GM18867 (cell line): ENCODE results near the gene DNMT3A.

Experiments used
- ATAC-seq: cut with Tn5 transposase; IDR thresholded peaks from one replicate; pipeline ENCODE4 v1.9.1; 2021; ENCODE audit warnings: mild to moderate bottlenecking, moderate library complexity; ENCODE audit not compliant: unreplicated experiment

DNMT3A gene

DNA sequence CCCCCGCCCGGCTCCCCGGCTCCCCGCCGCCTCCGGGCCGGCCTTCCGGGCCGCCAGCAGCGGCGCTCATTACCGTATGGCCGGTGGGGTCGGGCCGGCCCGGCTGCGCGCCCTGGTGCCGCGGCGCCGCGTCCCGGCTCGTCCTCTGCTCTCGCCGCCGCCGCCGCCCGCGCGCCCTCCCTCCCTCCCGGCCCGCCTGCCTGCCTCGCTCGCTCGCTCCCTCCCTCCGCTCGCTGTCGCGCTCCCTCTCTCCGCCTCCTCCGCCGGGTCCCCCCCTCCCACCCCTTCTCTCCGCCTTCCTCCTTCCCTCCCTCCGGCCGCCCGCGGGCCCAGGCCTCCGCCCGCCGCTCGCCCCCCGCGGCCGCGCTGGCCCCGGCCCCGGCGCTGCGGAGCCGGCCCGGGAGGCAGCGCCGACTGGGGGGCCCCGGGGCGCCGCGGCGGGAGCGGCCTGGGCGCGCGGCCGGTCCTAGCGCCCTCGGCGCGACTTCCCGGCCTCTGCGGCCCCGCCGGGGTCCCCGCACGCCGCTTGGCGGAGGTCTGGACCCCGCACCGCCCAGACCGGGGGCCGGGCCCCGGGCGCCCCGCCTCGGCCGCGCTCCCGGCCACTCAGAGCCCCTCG lies at the start of gene DNMT3A:
Gene DNMT3A (minus strand): TSS at position 173 of the 619 bp plus-strand sequence. CDS start 27,941 bp downstream, outside the sequence.
- ATAC-seq, result peak; percentile 31

DNA sequence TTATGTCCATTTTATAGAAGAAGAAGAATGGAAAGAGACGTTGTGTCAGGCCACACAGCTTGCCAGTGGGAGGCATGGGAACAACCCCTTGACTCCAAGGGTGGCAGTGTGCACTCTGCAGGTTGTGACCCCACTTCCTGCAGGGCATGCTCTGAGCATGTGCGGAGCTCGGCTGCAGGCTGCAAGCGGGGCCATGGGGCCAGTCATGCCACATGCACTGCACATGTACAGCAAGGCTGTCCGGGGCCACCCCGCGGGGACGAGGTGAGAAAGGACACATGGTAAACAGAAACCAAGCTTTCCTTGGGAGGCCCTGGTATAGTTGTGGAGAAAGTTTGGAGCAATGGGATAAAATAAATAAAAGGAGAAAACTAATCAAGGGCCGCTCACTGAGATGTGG lies 47.4 kb upstream of the DNMT3A start:
- no peak for ATAC-seq

DNA sequence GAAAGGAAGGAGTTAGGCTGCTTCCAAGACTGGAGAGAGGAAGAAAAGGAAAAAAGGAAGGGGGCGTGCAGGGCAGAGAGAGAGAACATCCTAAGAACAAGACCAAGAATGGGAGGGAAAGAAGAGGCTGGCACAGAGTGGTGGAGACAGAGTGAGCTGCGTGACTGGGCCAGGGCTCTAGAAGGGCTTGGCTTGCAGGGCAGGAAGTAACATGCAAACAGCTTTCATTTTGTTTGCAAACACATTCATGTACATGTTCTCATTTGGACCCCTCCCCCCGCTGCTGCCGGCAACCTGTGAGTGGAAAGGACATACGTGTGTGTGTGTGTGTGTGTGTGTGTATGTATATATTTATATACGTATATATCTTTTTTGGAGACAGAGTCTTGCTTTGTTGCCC lies 46.8 kb upstream of the DNMT3A start:
- ATAC-seq, result peak; percentile 63

DNA sequence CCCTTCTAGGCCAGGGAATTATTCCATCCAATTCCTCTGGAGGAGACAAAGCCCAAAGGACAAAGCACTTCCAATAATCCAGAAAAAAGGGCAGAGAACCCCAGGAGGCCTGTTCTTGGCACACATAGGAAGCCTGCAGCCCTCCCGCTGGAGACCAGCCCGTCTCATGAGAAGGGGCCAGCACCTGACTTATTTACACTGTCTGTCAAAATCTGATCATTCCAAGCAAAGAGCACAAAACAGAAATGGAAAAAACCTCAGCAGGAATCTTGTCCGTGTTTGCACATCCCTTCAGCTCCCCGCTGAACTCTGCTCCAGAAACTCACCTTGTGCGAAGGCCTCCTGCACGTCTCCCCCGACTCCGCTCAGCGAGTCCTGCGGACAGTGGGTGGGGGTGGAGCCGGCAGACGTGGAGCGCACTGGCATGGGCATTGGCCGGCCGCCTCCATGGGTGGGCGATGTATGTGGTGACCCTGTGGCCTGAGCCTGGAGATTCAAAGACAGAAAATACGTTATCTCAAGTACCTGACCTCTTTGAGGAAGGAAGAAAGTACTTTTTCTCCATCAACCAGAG lies 46.2 kb upstream of the DNMT3A start:
- ATAC-seq, result no peak

DNA sequence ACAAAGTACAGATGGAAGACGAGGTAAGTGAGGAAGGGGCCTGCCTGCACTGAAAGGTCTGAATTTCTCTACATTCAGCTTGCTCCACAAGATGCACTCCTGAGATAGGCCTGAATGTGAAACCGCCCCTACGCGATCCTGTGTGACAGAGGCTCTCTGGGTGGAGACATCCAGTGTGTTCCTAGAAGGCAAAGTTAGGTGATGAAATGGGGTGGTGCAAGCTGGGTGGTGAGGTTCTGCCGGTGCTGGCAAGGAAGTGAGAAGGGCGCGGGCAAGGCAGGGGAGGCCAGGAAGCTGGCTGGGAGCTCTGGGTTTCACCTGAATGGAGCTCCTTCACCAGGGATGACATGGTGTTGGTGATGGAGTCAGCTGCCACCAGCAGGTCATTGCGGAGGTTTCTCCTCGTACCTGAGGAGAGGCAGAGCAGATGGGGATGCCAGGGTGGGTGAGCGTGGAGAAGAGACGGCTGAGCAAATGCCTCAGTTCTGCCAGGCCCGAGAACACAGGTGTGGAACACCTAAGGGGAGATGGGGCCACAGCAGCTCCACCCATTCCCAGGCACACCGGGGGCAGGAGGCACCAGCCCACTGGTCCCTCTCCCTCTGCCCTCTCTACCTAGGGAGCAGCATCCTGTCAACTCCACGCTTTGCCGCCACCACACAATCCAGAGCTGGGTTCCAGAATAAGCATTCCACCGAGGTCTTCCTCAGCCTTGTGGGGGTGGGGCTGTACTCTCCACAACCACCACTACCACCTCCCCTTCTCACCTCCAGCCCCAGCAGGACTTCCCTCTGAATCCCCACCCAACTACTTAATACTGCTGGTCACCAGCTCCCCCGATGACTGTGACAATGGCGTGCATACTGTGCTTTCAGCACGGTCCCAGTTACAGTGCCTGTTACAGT lies 45.5 kb upstream of the DNMT3A start:
- ATAC-seq, result no peak

DNA sequence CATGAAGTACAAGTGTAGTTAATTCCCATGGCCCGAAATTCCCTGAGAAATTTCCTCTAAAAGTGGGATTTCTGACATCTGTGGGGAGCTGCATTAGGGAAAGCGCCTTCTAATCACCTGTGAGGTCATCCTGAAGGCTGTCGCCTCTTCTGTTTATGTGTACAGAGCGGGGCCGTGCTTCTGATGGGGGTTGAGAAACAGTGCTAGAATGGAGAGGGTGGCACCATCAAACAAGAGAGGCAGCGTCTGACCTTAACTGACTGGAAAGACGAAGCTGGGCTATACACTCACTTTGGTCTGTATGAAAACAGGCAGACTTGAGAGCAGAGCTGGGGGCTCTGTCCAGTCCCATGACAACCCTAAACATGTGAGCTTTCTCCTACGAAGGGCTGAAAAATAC lies 44.2 kb upstream of the DNMT3A start:
- ATAC-seq, result no peak

DNA sequence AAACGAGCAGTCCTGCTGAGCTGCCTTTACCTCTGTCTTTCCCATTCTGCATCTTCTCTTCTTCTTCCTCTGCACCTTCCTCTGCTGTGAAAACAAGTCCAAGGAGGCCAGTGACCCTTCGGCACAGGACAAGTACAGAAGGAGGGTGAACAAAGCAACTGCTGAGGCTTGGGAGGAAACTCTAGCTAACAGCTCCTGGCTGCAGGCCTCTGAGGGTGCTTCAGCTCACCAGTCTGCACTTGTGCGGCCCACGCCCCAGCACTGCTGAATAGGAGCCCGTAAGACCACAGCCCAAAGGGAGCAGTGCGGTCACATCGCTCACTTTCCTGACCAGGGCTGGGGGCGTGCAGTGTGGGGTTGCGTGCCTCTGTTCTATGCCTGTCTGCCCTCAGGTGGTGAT lies 42.1 kb upstream of the DNMT3A start:
- no peak for ATAC-seq

DNA sequence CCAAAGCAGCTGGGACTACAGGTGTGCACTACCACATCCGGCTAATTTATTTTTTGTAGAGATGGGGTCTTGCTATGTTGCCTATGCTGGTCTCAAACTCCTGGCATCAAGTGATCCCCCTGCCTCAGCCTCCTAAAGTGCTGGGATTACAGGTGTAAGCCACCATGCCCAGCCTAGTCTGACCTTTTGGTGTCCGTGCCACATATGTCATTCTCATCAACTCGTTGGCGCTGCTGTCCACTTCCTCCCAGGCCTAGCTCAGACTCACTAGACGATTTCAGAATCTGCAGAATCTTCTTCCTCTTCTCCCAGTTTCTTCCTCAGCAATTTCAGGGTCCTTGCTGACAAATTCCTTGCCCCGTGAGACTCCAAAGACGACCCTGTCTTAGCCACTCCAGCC lies 39.8 kb upstream of the DNMT3A start:
- ATAC-seq, result no peak

DNA sequence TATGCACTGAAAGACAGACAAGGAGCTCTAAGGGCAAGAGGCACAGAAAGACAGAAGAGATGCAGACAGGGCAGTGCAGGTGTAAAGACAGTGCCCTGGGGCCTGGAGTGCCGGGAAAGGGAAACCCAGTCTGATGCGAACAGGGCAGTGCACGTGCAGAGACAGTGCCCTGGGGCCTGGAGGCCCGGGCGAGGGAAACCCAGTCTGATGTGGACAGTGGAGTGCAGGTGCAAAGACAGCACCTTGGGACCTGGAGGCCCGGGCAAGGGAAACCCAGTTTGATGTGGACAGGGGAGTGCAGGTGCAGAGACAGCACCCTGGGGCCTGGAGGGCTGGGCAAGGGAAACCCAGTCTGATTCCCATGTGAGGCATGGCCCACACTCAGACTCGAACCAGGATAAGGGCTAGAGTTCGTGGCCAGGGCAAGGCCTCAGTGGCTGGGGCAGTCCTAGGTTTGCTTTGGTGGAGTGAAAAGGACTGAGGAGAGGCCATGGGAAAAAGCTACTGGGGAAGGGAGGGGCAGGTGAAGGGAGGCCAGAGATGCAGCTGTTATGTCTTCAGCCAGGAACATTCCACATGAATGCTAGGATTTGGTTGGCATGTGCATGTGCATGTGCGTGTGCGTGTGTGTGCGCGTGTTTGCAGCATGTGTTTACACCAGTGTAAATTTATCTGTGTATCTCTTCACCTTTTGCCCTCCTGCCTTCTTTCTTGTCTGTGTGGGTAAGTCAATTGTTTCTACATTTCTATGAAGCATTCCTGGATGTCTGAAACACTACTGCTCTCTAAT lies 39.1 kb upstream of the DNMT3A start:
- no peak for ATAC-seq

DNA sequence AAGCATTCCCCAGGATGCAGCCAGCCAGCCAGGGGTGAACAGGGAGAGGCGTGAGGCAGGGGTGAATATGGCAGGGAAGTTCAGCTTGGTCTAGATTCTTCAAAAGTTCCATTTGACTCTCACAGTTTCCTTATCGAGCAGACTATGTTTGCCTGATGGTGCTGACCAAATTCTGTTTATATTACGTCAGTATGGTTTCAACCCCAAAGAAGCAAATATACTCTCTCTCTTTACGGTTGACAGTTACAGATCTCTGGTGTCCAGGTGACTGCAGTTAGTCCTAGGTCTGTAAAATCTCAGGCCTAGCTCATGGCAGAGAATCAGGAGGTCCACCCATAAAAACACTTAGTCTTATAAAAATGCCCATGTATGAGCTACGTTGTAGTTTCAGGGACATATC lies 38.3 kb upstream of the DNMT3A start:
- ATAC-seq, result no peak

DNA sequence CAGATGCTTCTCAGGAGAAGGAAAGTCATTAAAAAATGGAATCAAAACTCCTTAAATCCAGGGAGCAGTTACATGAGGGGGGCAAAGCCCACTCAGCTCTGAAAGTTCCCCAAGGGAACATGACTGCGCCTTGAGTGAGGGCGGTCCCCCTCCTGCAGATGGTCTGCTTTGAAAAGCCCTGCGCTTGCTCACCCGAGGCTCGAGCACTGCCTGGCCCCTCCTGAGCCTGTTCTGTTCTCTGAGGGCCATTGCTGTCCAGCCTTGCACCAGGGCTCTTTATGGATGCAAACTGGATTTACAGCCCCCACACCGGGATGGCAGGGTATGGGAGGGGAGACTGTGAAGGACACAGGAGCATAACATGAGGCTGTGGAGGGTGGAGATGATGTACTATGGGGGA lies 37.8 kb upstream of the DNMT3A start:
- no peak for ATAC-seq

DNA sequence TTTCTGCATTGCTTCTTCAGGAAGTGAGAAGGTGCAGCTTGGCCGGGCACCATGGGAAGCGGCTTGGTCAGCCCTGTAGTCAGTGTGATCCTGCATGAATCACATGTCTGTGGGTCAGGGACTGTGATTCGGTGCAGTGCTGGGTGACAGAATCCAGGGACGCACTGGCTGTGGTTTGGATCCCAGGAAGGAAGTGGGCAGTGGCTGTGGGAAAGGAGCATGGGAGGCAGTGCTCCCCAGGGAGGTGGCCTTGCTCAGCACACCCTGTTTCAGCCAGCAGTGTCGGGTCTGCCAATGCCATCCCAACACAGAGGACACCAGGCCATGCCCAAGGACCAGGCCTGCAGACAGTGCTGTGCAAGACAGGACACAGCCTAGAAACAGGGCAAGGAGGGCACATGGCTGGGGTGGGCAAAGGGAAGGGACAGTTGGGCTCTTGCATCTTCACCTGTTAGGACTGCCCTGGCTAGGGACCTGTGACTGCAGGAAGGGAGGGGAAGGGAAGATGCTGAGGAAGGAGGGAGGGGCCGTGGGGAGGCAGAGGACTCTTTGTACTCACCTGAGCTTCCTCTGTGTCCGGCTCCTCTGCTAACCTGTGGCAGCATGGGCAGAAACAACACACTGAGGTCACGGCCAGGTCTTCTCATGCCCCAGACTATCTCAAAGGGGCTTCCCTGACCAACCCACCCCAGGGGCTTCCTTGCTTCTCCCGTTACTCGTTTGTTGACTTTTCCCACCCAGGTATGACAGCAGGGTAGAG lies 37.2 kb upstream of the DNMT3A start:
- no peak for ATAC-seq

DNA sequence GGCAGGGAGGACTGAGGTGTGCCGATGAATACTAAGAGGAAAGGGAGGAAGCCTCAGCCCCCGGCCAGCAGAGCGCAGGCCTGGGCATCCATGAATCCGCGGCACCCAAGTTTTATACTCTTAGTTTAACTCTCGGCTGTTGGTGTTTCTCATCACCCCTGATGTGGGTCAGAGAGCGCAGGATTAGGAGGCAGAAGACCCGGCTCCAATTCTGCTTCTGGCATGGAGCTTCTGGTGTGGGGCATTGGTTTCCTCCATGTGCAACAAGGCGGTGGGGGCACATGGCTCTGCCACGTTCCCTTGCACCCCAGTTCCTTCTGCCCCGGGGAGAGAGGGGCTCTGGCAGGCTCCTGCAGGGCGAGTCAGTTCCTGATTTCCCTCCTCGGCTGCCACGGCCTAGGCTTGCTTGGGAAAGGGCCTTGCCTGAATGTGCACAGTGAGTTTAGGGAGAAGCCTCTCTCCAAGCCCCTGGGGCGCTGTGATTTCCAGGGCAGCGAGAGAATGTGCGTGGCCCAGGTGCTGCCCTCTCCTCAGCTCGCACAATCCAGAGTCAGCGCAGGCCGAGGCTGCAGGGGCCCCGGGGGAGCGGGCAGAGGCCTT lies 36.2 kb upstream of the DNMT3A start:
- no peak for ATAC-seq

DNA sequence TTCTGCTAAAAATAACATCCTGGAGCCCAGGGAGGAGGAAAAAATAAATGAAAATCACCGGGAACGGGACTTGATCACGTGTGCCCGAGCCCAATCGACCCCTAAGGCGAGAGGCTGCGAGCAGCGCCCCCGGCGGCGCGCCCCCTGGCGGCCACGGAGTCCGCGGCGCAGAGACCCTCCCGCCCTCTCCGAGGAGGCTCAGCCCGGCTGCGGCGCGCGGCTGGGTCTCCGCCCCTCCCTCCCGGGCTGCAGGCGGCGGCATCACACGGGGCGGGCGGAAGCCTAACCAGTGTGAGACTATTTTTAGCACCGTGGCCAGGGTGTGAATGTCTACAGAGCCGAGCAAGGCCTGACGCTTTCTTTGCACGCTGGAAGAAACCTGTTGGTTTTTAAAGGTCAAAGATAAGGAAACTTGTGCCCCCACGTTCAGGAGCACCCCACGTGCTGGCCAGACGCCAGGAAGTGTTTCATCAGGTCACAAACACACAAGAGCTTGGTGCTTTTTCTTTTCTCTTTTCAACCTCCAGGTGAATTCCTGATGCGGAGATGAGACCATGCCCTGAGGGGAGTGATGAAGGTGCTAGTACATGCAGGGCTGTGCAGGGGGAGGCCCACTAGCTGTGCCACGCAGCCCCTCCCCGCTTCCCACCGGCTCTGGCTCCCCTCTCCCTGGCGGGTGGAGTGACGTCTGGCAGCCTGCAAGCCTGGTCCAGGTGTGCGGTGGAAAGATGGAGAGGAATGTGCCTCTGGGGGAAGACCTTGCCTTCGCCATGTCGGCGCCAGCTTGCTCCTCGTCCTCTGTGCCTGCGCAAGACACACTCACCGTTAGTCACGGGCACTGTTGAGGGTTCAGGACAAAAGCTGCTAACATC lies 35.3 kb upstream of the DNMT3A start:
- peak; percentile 92 for ATAC-seq

DNA sequence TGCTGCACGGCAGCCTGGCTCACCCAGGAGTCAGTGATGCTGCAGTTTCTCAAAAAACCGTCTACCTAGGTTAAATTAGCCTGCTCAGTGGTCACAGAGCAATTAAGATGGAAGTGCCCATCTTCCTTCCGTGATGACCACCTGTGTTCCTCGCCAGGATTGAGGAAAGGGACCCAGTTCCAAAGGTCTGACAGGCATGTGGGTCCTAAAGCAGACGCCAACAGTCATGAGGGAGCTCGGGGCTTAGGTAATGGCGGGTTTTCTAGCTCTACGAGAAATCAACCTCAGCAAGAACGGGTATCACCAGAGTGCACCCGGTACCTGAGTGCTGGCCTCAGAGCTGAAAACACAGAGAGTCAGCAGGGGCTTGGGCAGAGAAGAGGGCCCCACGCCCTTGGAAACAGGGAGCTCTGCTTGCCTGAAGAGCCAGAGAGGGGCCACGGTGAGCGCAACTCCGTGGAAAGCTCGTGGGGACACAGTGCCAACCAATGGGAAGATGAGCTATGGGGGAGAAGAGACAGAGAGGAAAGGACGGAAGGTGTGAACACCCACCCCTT lies 34.3 kb upstream of the DNMT3A start:
- ATAC-seq, result no peak

DNA sequence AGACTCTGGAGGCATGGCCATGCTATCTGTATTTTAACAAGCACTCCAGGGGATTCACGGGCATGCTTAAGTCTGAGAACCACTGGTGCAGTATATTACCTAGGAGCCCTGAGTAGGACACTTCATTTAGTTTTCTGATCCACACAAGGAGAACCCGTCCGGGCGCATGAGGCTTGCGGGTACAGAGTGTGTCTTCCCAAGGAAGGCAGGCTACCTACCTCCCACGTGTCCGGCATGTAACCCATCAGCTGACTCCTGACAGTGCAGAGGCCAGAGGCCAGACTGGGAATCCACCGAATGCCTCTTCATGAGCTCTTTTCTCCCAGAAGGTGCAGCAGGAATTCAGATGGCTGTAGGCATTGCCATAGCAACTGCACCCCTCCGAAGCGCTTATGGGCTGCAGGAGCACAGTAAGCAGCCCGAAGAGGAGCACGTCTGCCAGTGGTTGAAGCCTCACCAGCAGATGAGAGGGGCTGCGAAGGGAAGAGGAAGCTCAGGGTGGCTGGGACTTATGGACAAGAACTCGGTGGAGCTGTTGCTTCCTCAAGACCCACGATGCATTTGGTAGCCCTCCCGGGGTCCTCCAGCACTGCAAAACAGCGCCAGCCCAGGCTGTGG lies 33.8 kb upstream of the DNMT3A start:
- no peak for ATAC-seq

DNA sequence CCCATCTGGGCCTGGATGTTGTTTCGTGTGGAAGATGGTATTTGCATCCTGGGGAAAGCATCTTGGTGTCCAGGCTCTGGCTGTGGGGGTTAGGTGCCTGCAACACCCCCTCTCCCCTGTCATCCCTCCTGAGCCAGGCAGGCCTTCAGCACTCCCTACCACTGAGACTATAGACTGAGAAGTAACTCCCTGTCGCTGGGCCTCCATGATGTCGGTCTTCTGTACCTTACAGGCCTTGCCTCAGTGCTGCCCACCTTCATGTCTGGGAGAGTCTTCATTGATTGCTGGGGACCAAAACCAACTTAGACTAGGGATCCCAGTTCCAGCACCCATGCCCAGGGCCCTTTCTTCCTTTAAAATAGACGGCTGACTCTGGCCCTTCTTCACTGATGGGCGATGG lies 33.1 kb upstream of the DNMT3A start:
- no peak for ATAC-seq

DNA sequence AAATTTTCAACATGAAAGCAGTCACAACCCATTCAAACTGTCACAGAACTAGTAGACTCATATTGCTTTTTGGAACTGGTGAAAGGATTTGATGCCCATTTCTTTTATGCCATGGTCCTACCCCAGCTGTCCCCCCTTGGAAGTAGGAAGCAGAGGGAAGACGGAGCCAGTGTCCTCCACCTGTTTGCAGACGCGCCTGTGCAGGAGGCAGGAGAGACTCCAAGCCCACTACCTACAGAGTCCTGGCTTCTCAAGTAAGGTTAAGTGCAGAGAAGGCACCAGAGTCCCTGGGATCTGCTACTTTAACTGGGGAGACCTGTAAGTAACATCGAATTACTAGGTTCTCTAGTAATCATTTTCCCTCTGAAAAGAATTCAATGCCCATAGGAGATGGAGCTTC lies 32.7 kb upstream of the DNMT3A start:
- ATAC-seq, result no peak
